Effector memory CD8-positive, alpha-beta T cell (primary cell): ENCODE results near the gene PPIF.

Experiments used
- ATAC-seq: fragments of 150-1000 bp; cut with Tn5 transposase; replicated peaks from 2 replicates; pipeline ENCODE4 v1.10.0; 2021; ENCODE audit warnings: mild to moderate bottlenecking, moderate library complexity
- DNase-seq, 3 experiments: peaks; one replicate each; pipeline ENCODE4 v3.0.0; 2021
- H3K27ac Mint-ChIP-seq, 2 donors: one replicate each; pipeline ENCODE4 v1.8.0; 2022; ENCODE audit warnings: mild to moderate bottlenecking in 2 of 2, mixed read lengths in 2 of 2, moderate library complexity in 2 of 2
- H3K27me3 Mint-ChIP-seq, 2 donors: one replicate each; pipeline ENCODE4 v1.8.0; 2022; ENCODE audit warnings: mixed read lengths in 2 of 2
- H3K36me3 Mint-ChIP-seq: one replicate; pipeline ENCODE4 v1.8.0; 2022; ENCODE audit warnings: mild to moderate bottlenecking, moderate library complexity, mixed read lengths; ENCODE audit not compliant: insufficient read depth
- H3K4me1 Mint-ChIP-seq, 2 donors: one replicate each; pipeline ENCODE4 v1.8.0; 2022; ENCODE audit warnings: low read depth in 2 of 2, mixed read lengths in 2 of 2
- H3K4me3 Mint-ChIP-seq, 2 donors: one replicate each; pipeline ENCODE4 v1.8.0; 2022; ENCODE audit warnings: mild to moderate bottlenecking in 2 of 2, mixed read lengths in 2 of 2, moderate library complexity in 2 of 2
- H3K9me3 Mint-ChIP-seq, 2 donors: one replicate each; pipeline ENCODE4 v1.8.0; 2022; ENCODE audit warnings: mixed read lengths in 2 of 2

PPIF gene

GRCh38 chr10:79387974-79388850, 40.9 kb downstream of the PPIF start:
- no peaks in the 10 kb centered on the region for H3K36me3 Mint-ChIP-seq
- DNase-seq (no peak), ATAC-seq (no peak)
- no peak overlapping the region for H3K4me3 Mint-ChIP-seq
- peaks cover 0 to 4% of the 10 kb centered on the region in 2 donors for H3K4me1 Mint-ChIP-seq
- H3K27me3 Mint-ChIP-seq, result no peaks in the 10 kb centered on the region
- no peaks in the 10 kb centered on the region for H3K9me3 Mint-ChIP-seq
- H3K27ac Mint-ChIP-seq, result no peak overlapping the region

DNA sequence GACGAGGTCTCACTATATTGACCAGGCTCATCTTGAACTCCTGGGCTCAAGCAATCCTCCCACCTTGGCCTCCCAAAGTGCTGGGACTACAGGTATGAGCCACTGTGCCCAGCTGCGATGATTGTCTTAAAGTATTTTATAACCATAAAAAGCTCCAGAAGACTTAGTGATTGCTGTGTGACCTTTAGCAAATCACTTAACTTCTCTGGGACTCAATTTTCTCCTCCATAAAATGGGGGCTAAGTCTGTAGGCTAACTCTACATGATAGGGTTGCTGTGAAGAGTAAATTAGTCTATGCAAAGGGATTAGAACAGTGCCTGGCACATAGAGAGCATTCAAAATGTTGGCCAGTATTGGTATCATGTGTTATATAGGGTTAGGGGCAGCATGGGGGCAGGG, 42.8 kb downstream of the PPIF start:
- no peaks in the 10 kb centered on the region for H3K27me3 Mint-ChIP-seq
- ATAC-seq, result no peak
- H3K9me3 Mint-ChIP-seq, result no peaks in the 10 kb centered on the region
- H3K4me3 Mint-ChIP-seq, result no peak overlapping the region
- no peak overlapping the region for H3K27ac Mint-ChIP-seq
- H3K36me3 Mint-ChIP-seq, result no peaks in the 10 kb centered on the region
- peaks cover 0 to 4% of the 10 kb centered on the region in 2 donors for H3K4me1 Mint-ChIP-seq
- DNase-seq, result no peak

- DNase-seq (no peak), ATAC-seq (no peak)
- Mint-ChIP-seq H3K27me3 (no peaks in the 10 kb centered on the region), H3K4me1 (peaks cover 0 to 4% of the 10 kb centered on the region in 2 donors), H3K36me3 (no peaks in the 10 kb centered on the region), H3K4me3 (no peak overlapping the region), H3K9me3 (no peaks in the 10 kb centered on the region), H3K27ac (no peak overlapping the region)
These were observed 43.4 kb downstream of the PPIF start for GRCh38 chr10:79390551-79391229.

- ATAC-seq, result no peak
- peaks cover 0 to 3% of the 10 kb centered on the region in 2 donors for H3K4me1 Mint-ChIP-seq
- H3K4me3 Mint-ChIP-seq, result no peak overlapping the region
- no peaks in the 10 kb centered on the region for H3K9me3 Mint-ChIP-seq
- no peaks in the 10 kb centered on the region for H3K27me3 Mint-ChIP-seq
- no peak for DNase-seq
- H3K36me3 Mint-ChIP-seq, result no peaks in the 10 kb centered on the region
- H3K27ac Mint-ChIP-seq, result no peak overlapping the region
These were observed 44.2 kb downstream of the PPIF start for GRCh38 chr10:79391231-79392019.

DNA sequence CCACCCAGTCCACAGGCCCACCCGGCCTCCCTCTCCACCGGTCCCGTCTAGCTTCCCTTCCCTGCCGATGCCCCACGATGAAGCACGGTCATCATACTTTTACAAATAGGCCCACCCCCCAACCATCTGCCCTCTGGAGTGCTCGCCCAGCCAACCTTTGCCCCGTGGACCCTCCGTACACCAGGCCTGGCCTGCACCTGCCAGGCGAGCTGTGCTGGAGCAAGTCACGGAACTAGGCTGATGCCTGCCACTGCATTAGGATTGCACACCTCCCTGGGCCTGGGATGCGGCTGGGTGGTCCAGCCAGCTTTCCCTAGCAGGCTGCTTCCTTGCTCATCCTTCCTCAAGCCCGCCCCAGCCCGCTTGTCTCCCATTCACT, 44.7 kb downstream of the PPIF start:
- no peak for ATAC-seq
- Mint-ChIP-seq H3K4me3 (no peak overlapping the region), H3K4me1 (peaks cover 0 to 3% of the 10 kb centered on the region in 2 donors), H3K9me3 (no peaks in the 10 kb centered on the region), H3K27ac (peak overlapping the region in 1 of 2 donors; percentile 27), H3K36me3 (no peaks in the 10 kb centered on the region), H3K27me3 (no peaks in the 10 kb centered on the region)
- no peak for DNase-seq

DNA sequence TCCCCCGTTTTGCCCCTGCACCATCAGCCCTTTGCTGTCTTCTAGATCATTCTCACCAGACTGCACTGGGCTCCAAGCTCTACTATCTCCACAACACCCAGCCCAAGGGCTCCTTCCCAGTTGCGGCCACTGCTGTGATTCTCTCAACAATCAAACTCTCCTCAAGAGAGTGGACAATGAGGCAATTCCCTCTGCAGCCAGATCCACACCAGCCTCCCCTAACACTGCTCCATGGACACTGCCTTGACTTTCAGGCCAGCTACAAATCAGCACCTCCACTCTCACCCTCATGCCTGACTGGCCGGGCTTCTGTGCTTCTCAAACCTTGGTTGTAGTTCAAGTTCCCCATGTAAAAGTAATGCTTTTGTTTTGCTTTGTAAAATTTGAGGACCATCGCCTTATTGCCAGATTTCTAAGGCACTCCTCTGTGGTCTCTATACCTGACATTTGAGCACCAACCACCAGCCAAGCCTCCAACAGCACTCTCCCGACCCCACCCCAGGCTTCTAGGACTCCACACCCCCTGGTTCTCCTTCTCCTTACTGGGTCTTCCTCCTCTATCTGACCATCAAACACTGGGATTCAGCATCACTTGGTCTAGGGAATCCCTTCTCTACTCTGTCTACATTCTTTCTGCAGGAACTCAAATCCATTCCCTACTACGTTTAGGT, 45.4 kb downstream of the PPIF start:
- Mint-ChIP-seq H3K27me3 (no peaks in the 10 kb centered on the region), H3K4me3 (no peak overlapping the region), H3K9me3 (no peaks in the 10 kb centered on the region), H3K27ac (no peak overlapping the region), H3K36me3 (peaks cover 2% of the 10 kb centered on the region), H3K4me1 (peaks cover 1 to 3% of the 10 kb centered on the region in 2 donors)
- DNase-seq (no peak), ATAC-seq (no peak)

GRCh38 chr10:79393221-79393923, 46.1 kb downstream of the PPIF start:
- Mint-ChIP-seq H3K36me3 (peaks cover 3% of the 10 kb centered on the region), H3K27ac (no peak overlapping the region), H3K4me3 (no peak overlapping the region), H3K4me1 (peaks cover 3% of the 10 kb centered on the region in 2 donors), H3K9me3 (no peaks in the 10 kb centered on the region), H3K27me3 (no peaks in the 10 kb centered on the region)
- no peak for DNase-seq
- ATAC-seq, result no peak

DNA sequence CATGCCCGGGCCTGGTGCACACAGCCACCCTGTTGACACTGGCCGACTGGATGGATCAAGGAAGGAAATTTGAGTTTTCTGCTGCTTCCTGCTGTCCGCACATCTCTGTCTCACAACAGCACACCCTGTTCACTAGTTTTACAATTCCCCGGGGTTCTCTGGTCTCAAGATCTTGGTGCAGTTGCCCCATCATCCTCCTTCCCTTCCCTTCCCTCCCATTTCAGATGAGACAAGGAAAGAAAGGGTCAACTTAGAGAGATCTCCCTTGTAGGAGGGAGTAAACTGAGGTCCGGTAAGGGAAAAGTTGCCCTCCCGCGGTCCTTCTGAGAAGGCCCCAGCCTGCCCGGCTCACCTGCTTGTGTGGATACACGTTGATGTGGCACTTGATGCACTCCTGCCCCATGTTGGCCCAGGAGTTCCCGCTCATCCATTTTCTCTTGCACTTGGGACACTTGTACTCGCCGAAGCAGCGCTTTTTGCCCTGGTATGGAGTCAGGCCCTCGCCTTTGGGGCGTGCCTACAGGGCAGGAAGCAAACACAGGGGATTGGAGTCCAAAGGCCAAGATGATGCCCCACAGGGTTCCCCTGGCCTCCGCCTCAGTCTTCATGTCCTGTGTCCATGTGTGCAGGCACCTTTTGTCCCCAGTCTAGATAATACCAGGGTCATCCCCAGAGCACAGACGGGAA, 46.8 kb downstream of the PPIF start:
- no peak for ATAC-seq
- peaks cover 3% of the 10 kb centered on the region for H3K36me3 Mint-ChIP-seq
- no peak for DNase-seq
- H3K9me3 Mint-ChIP-seq, result no peaks in the 10 kb centered on the region
- no peaks in the 10 kb centered on the region for H3K27me3 Mint-ChIP-seq
- peaks cover 3% of the 10 kb centered on the region in 2 donors for H3K4me1 Mint-ChIP-seq
- H3K4me3 Mint-ChIP-seq, result no peak overlapping the region
- no peak overlapping the region for H3K27ac Mint-ChIP-seq

- no peak for DNase-seq
- H3K27me3 Mint-ChIP-seq, result no peaks in the 10 kb centered on the region
- H3K36me3 Mint-ChIP-seq, result peaks cover 3% of the 10 kb centered on the region
- H3K4me1 Mint-ChIP-seq, result peaks cover 3% of the 10 kb centered on the region in 2 donors
- H3K9me3 Mint-ChIP-seq, result no peaks in the 10 kb centered on the region
- no peak for ATAC-seq
- no peak overlapping the region for H3K27ac Mint-ChIP-seq
- H3K4me3 Mint-ChIP-seq, result no peak overlapping the region
These were observed 47.4 kb downstream of the PPIF start for GRCh38 chr10:79394664-79395063.

GRCh38 chr10:79396520-79396919, 49.3 kb downstream of the PPIF start:
- Mint-ChIP-seq H3K36me3 (peaks cover 3% of the 10 kb centered on the region), H3K9me3 (no peaks in the 10 kb centered on the region)

DNA sequence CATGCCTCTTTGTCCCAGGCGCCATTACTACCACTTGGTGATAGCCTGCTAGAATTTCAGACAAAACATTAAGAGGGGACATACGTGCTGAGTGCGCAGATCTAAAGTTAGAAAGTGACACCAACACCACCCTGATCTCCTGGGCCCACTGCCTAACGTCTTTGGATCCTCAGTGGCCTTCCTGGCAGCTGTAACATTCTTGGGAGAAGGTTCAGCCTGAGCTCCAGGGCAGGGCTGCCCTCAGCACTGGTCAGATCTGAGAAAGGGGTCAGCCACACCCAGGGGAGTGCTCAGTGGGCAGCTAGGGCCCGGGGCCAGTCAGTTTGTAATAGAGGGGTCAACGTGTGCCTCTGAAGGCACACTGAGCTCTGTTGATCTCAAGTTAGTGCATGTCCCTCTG, 49.8 kb downstream of the PPIF start:
- no peak overlapping the region for H3K27ac Mint-ChIP-seq
- no peak overlapping the region for H3K4me3 Mint-ChIP-seq
- no peaks in the 10 kb centered on the region for H3K27me3 Mint-ChIP-seq
- peaks cover 0 to 3% of the 10 kb centered on the region in 2 donors for H3K4me1 Mint-ChIP-seq
- ATAC-seq (no peak), DNase-seq (no peak)
- no peaks in the 10 kb centered on the region for H3K9me3 Mint-ChIP-seq
- peaks cover 3% of the 10 kb centered on the region for H3K36me3 Mint-ChIP-seq

More at GRCh38 chr10:79396520-79396919, 49.3 kb downstream of the PPIF start:
- Mint-ChIP-seq H3K4me1 (peaks cover 0 to 3% of the 10 kb centered on the region in 2 donors), H3K27ac (no peak overlapping the region), H3K4me3 (no peak overlapping the region), H3K27me3 (no peaks in the 10 kb centered on the region)
- no peak for DNase-seq
- no peak for ATAC-seq

GRCh38 chr10:79397575-79398303, 50.5 kb downstream of the PPIF start:
- ATAC-seq, result no peak
- Mint-ChIP-seq H3K9me3 (no peaks in the 10 kb centered on the region), H3K4me3 (no peak overlapping the region), H3K36me3 (peaks cover 3% of the 10 kb centered on the region), H3K4me1 (peaks cover 0 to 5% of the 10 kb centered on the region in 2 donors), H3K27ac (peak overlapping the region in 1 of 2 donors; percentile 51), H3K27me3 (no peaks in the 10 kb centered on the region)
- no peak for DNase-seq
